Erythroblast (primary cell): ENCODE data around the gene ITCH.

Experiments
- GATA1 ChIP-seq: IDR thresholded peaks from 2 replicates; pipeline ENCODE4 v1.6.1; 2011; ENCODE audit warnings: low read depth, mild to moderate bottlenecking, control low read depth, low read length, moderate library complexity
- POLR2A ChIP-seq: IDR thresholded peaks from 2 replicates; pipeline ENCODE4 v1.6.1; 2011; ENCODE audit warnings: mild to moderate bottlenecking, low read length

GRCh38 chr20:34332262-34332920 lies 30.7 kb upstream of the ITCH start:
- no peak for TF ChIP-seq POLR2A
- no peak for TF ChIP-seq GATA1
